ENCODE measurements around the gene SAP30BP.

SAP30BP gene

DNA sequence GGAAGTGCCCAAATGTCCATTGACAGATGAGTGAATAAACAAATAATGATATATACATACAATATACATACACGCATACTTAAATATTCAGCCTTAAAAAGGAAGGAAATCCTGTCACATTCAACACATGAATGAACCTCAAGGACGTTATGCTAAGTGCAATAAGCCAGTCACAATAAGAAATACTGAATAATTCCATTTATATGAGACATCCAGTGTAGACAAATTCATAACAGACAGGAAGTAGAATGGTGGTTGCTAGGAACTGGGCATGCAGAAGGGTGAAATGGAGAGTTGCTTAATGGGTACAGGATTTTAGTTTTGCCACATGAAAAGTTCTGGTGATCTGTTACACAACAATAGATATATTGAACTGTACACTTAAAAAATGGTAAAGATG, 45.3 kb downstream of the SAP30BP start:
- H3K4me1 ChIP-seq = no peaks in the 10 kb centered on the region
- no peaks in the 10 kb centered on the region for H3K9me3 ChIP-seq
- H3K4me3 ChIP-seq (ENCODE audit: low read depth, low read length) = no peak overlapping the region
- H3K36me3 ChIP-seq = peaks cover 1% of the 10 kb centered on the region; the same call in 1 of the 2 replicates
- DNase-seq = no peak
- TF ChIP-seq, protein P1, sequence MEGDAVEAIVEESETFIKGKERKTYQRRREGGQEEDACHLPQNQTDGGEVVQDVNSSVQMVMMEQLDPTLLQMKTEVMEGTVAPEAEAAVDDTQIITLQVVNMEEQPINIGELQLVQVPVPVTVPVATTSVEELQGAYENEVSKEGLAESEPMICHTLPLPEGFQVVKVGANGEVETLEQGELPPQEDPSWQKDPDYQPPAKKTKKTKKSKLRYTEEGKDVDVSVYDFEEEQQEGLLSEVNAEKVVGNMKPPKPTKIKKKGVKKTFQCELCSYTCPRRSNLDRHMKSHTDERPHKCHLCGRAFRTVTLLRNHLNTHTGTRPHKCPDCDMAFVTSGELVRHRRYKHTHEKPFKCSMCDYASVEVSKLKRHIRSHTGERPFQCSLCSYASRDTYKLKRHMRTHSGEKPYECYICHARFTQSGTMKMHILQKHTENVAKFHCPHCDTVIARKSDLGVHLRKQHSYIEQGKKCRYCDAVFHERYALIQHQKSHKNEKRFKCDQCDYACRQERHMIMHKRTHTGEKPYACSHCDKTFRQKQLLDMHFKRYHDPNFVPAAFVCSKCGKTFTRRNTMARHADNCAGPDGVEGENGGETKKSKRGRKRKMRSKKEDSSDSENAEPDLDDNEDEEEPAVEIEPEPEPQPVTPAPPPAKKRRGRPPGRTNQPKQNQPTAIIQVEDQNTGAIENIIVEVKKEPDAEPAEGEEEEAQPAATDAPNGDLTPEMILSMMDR (IDR thresholded peaks at IDR 0.05; ENCODE audit: low read depth, low read length) = no peak
- H3K27me3 ChIP-seq = peaks cover 12% of the 10 kb centered on the region

DNA sequence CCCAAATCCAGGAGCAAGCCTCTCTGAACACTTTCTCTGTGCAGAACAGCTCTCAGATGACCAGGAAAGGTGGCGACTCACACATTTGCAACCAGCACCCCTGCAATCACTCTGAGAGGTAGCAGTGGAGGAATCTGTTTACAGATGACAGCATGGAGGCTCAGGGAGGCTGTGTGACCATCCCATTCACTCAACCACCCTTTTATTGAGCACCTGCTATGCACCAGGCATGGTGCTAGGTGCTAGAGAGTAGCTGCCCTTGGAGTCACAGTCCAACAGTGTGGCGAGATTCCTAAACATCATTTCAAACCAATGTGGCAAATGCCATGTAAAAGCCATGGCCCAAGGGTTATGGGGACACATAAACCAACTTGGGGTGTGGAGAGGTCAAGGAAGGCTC, 52.6 kb downstream of the SAP30BP start:
- no peak for DNase-seq
- H3K9me3 ChIP-seq = no peaks in the 10 kb centered on the region
- TF ChIP-seq, protein P1 (IDR thresholded peaks at IDR 0.05; ENCODE audit: low read depth, low read length) = no peak
- no peak overlapping the region for H3K4me3 ChIP-seq (ENCODE audit: low read depth, low read length)
- no peaks in the 10 kb centered on the region for H3K36me3 ChIP-seq
- no peaks in the 10 kb centered on the region for H3K4me1 ChIP-seq
- peaks cover 48% of the 10 kb centered on the region for H3K27me3 ChIP-seq

DNA sequence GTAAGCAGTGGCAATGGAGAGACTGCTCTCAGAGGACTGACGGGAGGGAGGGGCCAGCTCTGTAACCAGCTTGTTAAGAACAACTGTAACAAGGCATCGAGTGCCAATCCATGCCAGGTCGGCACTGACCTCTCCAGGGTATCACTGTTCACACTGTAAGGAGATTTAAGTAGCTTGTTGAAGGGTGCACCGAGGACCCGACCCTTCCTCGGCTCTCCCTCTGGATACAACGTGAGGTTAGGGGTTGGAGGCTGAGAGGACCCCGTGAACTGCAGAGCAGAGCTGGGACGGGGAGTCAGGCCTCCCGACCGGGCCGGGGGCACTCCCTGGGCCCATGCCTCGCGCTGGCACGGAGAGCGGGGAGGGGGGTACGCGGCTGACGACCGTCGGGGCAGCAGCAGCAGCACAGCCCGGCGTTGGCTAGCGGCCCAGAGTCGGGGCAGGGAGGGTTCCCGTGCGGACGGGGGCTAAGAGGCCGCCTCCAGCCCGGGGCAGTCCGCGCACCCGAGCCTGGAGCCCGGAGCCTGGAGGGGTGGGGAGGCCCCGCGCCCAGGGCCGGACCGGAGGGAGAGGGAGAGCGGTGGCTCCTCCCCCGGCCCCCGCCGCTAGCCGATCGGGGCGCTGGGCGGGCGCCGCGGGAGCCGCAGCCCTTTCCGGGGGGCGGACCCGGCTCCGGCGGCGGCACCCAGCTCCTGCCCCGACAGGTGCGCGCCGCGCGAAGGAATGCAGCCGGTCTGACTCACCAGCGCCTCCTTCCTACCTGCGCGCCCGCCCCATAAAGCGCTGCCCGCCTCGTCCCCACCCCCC, 53.7 kb downstream of the SAP30BP start, which contains the start of gene ITGB4:
TSS of gene ITGB4 (plus strand) at position 804 of the 807 bp plus-strand sequence. CDS start 3,245 bp downstream, outside the sequence.
- Histone ChIP-seq H3K9me3 (no peaks in the 10 kb centered on the region), H3K36me3 (no peaks in the 10 kb centered on the region), H3K4me3 (ENCODE audit: low read depth, low read length) (no peak within 1 kb of the TSS), H3K27me3 (peaks cover 46% of the 10 kb centered on the region), H3K4me1 (no peaks in the 10 kb centered on the region)
- DNase-seq = no peak
- TF ChIP-seq, protein P1 (IDR thresholded peaks at IDR 0.05; ENCODE audit: low read depth, low read length) = no peak

DNA sequence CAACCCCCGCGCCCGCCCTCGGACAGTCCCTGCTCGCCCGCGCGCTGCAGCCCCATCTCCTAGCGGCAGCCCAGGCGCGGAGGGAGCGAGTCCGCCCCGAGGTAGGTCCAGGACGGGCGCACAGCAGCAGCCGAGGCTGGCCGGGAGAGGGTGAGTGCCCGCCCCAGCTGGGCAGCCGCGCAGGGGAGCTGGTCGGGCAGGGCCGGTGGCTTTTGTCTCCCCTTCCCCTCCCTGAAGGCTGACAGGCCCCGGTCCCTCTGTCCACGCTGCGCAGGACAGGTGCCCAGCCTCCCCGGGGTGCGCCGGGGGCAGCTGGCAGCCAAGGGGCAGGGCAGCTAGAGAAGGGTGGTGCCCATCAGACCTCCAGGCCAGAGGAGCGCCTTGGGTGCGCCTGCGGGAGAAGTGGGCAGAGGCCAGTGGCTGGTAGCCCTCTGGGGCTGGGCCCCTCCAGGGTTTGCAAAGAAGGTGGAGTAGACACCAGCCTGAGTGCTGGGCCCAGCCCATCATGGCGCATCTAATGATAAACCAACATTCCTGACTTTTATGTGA, 54.4 kb downstream of the SAP30BP start:
- no peak overlapping the region for H3K4me3 ChIP-seq (ENCODE audit: low read depth, low read length)
- no peaks in the 10 kb centered on the region for H3K9me3 ChIP-seq
- H3K27me3 ChIP-seq = peaks cover 45% of the 10 kb centered on the region
- no peak for DNase-seq
- TF ChIP-seq, protein P1 (IDR thresholded peaks at IDR 0.05; ENCODE audit: low read depth, low read length) = no peak
- H3K4me1 ChIP-seq = no peaks in the 10 kb centered on the region
- no peaks in the 10 kb centered on the region for H3K36me3 ChIP-seq

DNA sequence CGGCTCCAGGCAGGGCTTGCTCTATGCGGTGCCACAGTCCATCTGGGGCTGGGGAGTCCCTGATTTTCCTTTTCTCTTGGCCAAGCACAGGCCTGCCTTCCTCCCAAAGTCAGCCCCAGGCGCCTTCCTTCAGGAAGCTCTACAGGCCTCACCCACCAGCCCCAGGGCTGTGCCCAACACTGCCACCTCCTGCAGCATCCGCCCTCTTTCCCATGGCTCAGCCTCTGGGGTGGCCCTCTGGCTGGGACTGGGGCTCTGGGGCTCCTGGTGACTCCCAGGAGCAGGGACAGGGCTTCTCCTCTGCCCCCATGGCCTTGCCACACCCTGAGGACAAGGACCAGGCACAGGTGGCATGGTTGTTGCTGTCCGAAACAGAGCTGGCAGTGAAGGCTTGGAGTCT, 54.9 kb downstream of the SAP30BP start:
- no peak for DNase-seq
- no peak overlapping the region for H3K4me3 ChIP-seq (ENCODE audit: low read depth, low read length)
- no peaks in the 10 kb centered on the region for H3K36me3 ChIP-seq
- no peaks in the 10 kb centered on the region for H3K4me1 ChIP-seq
- TF ChIP-seq, protein P1 (IDR thresholded peaks at IDR 0.05; ENCODE audit: low read depth, low read length) = no peak
- H3K9me3 ChIP-seq = no peaks in the 10 kb centered on the region
- H3K27me3 ChIP-seq = peaks cover 45% of the 10 kb centered on the region

DNA sequence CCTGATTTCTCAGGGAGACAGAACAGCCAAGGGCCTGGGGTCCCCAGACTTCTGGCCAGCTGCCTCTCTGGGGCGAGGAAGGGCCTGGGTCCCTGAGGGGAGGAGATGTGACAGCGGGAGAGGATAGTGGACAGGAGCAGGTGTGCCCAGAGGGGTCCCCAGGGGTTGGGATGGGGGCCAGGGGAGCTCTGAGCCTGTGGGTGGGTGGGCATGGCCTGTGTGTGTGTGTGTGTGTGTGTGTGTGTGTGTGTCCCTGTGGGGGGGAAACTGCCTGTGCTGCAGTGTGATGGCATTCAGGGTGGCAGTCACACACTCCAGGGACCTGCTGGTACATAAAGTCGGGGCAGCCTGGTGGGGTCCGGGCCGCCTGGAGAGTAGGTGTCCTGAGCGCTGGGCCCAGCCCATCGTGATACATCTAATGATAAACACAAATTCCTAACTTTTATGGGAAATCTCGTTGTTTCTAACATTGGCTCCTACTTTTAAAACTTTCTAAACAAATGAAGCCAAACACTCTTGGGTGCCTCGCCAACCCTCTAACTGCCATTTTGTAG, 55.5 kb downstream of the SAP30BP start:
- no peaks in the 10 kb centered on the region for H3K4me1 ChIP-seq
- no peaks in the 10 kb centered on the region for H3K36me3 ChIP-seq
- peaks cover 45% of the 10 kb centered on the region for H3K27me3 ChIP-seq
- TF ChIP-seq, protein P1 (IDR thresholded peaks at IDR 0.05; ENCODE audit: low read depth, low read length) = no peak
- no peaks in the 10 kb centered on the region for H3K9me3 ChIP-seq
- no peak overlapping the region for H3K4me3 ChIP-seq (ENCODE audit: low read depth, low read length)
- DNase-seq = no peak

All from BE2C (cell line).